GM13976 (cell line): ENCODE data around the gene RAB12.

Source experiments
- DNase-seq: peaks from one replicate; pipeline ENCODE4 v3.0.0; 2012; ENCODE audit warnings: low spot score
- in situ Hi-C: fragments of 300-500 bp; cut with MboI; formaldehyde crosslinking; loops from one replicate; pipeline ENCODE4 v1.12.0; 2022; ENCODE audit warnings: low sequenced_read_pairs, mixed read lengths, inconsistent platforms; ENCODE audit not compliant: unreplicated experiment
- TF ChIP-seq, protein P1 (sequence below): IDR thresholded peaks from 2 replicates; pipeline ENCODE4 v1.5.1; 2012; ENCODE audit warnings: borderline replicate concordance, mild to moderate bottlenecking; ENCODE audit not compliant: insufficient read depth; ENCODE audit errors: extremely low read depth, missing control alignments, control extremely low read depth

The RAB12 gene

DNA sequence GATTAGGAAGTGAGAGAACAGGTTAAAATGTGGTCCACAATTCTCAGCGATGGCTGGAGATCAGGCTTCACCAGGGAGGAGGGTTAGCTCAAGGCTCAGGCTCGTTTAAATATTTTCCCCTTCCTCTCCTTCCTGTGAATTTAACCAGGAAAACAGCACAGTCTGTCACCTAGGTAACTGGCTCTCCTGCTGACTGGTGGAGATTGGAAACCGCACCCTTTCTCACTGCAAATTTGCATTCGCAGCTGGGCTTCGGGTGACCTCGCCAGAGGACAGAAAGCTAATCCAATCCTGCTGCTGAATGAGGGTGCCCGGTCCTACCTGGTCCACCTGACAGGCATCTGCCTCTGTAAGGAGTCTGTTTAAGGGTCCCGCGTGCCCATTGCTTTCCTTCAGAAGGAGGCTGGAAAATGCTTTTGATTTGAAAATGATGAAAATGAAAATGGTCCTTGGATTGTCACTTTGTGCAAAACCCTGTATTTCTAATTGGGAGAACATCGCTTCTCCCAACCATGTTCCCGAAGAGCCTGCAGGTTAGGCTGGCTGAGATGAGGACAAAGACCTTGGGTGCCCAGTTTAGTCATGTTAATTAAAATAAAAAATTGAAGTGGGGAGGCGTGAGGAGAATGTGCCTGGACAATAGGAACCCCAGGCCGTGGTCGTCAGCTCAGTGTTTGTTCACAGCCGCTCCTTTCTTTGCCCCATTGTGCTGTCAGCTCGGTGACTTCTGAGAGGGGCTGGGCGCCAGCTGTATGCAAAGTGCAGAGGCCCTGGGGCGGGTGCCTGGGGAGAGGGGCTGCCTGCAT is 52.7 kb downstream of the RAB12 start:
- in situ Hi-C loops = no loop called here
- TF ChIP-seq, protein P1, sequence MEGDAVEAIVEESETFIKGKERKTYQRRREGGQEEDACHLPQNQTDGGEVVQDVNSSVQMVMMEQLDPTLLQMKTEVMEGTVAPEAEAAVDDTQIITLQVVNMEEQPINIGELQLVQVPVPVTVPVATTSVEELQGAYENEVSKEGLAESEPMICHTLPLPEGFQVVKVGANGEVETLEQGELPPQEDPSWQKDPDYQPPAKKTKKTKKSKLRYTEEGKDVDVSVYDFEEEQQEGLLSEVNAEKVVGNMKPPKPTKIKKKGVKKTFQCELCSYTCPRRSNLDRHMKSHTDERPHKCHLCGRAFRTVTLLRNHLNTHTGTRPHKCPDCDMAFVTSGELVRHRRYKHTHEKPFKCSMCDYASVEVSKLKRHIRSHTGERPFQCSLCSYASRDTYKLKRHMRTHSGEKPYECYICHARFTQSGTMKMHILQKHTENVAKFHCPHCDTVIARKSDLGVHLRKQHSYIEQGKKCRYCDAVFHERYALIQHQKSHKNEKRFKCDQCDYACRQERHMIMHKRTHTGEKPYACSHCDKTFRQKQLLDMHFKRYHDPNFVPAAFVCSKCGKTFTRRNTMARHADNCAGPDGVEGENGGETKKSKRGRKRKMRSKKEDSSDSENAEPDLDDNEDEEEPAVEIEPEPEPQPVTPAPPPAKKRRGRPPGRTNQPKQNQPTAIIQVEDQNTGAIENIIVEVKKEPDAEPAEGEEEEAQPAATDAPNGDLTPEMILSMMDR = no peak

DNA sequence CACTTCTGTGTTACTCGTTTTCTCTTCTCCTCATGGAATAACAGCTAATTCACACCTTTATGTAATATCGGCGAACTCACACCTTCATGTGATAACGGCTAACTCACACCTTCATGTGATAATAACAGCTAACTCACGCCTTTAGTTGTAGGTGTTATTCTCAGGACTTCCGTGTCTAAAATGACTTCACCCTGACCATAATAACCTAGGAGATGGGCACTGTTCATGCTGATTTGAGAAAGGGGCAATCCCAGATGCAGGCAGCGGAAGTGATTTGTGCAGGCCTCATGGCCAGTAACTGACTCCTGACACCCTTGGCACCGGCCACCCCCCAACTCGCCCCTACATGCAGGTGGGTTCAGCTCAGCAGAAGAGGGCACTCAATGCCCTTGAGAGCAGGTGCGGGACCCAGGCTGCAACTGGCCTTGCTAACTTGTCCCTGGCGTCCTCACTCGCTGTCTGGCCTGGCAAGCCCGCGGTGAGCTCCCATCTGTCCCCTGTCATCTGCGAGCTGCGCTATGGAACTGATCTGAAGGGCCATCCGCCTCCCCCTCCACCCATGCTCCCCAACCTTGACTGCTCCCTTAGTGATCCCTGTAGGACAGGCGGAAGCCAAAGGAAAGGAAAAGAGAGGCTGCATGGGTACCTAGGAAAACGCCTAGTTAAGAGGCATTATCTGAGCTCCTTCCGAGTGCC is 53.5 kb downstream of the RAB12 start:
- TF ChIP-seq, protein P1 = no peak
- no peak for DNase-seq
- in situ Hi-C loops = no loop called here

More for the DNA sequence above, 52.7 kb downstream of the RAB12 start:
- DNase-seq = no peak

- DNase-seq = no peak
- TF ChIP-seq, protein P1 = no peak
- in situ Hi-C loops = no loop called here
Measured at GRCh38 chr18:8667846-8668245, 58.6 kb downstream of the RAB12 start.

GRCh38 chr18:8668381-8668780 is 59.1 kb downstream of the RAB12 start:
- no peak for DNase-seq
- TF ChIP-seq, protein P1 = no peak
- in situ Hi-C loops = no loop called here

- DNase-seq = no peak
- in situ Hi-C loops = no loop called here
- TF ChIP-seq, protein P1 = no peak
Measured at GRCh38 chr18:8669571-8669970, 60.3 kb downstream of the RAB12 start.

GRCh38 chr18:8673256-8674209 is 64.3 kb downstream of the RAB12 start:
- in situ Hi-C loops = no loop called here
- TF ChIP-seq, protein P1 = no peak
- peak; percentile 51 for DNase-seq
